Neural crest cell (in vitro differentiated cells): Measurements from ENCODE around the gene ETNK1. TPM values are rescaled to one million over a fixed set of nuclear protein-coding genes. Genes with fewer than 3 reads are reported as not detected.

ENCODE experiments used
- DNase-seq: peaks from one replicate; pipeline ENCODE4 v3.0.0; 2021; ENCODE audit warnings: low read depth, mixed read lengths, low spot score
- H3K27ac Mint-ChIP-seq: one replicate; pipeline ENCODE4 v1.8.0; 2021; ENCODE audit warnings: mild to moderate bottlenecking, mixed read lengths; ENCODE audit not compliant: unreplicated experiment
- H3K27me3 Mint-ChIP-seq: 2 replicates; pipeline ENCODE4 v1.8.0; 2021; ENCODE audit warnings: low read depth, mild to moderate bottlenecking, mixed read lengths
- H3K36me3 Mint-ChIP-seq: 2 replicates; pipeline ENCODE4 v1.8.0; 2021; ENCODE audit warnings: low read depth, mild to moderate bottlenecking, mixed read lengths
- H3K4me1 Mint-ChIP-seq: 2 replicates; pipeline ENCODE4 v1.8.0; 2021; ENCODE audit warnings: mixed read lengths
- H3K4me3 Mint-ChIP-seq: one replicate; pipeline ENCODE4 v1.8.0; 2021; ENCODE audit warnings: mild to moderate bottlenecking, mixed read lengths
- H3K9me3 Mint-ChIP-seq: 2 replicates; pipeline ENCODE4 v1.8.0; 2021; ENCODE audit warnings: mixed read lengths
- total RNA-seq: library from RNA; stranded (reverse); gene quantifications from 2 replicates; pipeline ENCODE4 v1.2.1, GENCODE V29; 2021
- TF ChIP-seq, protein P1 (sequence below): fragments of 200-600 bp; sonication (generic); conservative IDR thresholded peaks from 2 replicates; pipeline ENCODE4 v1.5.0; 2021; ENCODE audit warnings: antibody characterized with exemption, mild to moderate bottlenecking

The ETNK1 gene
- total RNA-seq, 1 donor from 2014 or later = 105 TPM

DNA sequence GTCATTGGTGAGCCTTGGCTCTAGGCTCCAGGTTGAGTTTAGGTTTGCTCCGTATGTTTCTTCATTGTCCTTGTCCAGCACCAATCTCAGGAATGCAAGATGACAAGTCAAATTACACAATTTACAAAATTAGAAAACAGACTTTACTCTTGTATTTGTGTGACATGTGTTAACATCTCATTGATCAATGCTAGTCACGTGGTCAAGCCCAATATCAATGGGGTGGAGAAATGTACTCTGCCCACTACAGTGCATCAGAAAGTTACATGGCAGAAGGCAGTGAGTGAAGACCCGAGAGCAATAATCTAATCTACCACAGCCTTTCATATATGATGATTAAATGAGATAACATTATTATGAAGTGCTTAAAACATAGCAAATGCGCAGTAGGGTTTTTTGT, 94.8 kb downstream of the ETNK1 start:
- Mint-ChIP-seq H3K27me3 (no peaks in the 10 kb centered on the region), H3K36me3 (peaks cover 3% of the 10 kb centered on the region), H3K9me3 (peaks cover 5% of the 10 kb centered on the region), H3K4me1 (peaks cover 11% of the 10 kb centered on the region), H3K4me3 (no peak overlapping the region), H3K27ac (peak overlapping the region; percentile 4)
- TF ChIP-seq, protein P1, sequence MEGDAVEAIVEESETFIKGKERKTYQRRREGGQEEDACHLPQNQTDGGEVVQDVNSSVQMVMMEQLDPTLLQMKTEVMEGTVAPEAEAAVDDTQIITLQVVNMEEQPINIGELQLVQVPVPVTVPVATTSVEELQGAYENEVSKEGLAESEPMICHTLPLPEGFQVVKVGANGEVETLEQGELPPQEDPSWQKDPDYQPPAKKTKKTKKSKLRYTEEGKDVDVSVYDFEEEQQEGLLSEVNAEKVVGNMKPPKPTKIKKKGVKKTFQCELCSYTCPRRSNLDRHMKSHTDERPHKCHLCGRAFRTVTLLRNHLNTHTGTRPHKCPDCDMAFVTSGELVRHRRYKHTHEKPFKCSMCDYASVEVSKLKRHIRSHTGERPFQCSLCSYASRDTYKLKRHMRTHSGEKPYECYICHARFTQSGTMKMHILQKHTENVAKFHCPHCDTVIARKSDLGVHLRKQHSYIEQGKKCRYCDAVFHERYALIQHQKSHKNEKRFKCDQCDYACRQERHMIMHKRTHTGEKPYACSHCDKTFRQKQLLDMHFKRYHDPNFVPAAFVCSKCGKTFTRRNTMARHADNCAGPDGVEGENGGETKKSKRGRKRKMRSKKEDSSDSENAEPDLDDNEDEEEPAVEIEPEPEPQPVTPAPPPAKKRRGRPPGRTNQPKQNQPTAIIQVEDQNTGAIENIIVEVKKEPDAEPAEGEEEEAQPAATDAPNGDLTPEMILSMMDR = no peak
- DNase-seq = no peak

DNA sequence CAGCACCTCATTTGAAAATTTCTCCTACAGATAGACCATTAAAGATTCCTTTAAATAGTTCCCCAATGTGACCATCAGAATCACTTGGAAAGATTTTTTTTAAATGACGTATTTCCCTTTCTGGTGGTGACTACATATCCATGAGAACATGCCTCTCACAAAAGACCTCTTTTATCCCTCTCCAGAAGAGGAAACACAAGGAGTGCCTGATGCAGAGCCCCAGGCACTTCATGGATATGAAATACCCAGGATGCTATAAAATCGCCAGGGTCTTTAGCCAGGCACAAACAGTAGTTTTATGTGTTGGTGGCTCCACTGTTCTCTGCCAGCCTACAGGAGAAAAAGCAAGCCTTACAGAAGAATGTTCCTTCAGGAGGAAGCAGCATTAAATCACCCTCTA, 97.1 kb downstream of the ETNK1 start:
- no peak for DNase-seq
- Mint-ChIP-seq H3K27ac (peak overlapping the region; percentile 48), H3K27me3 (no peaks in the 10 kb centered on the region), H3K9me3 (peaks cover 5% of the 10 kb centered on the region), H3K4me1 (peaks cover 11% of the 10 kb centered on the region), H3K4me3 (no peak overlapping the region), H3K36me3 (peaks cover 3% of the 10 kb centered on the region)
- TF ChIP-seq, protein P1 = no peak

DNA sequence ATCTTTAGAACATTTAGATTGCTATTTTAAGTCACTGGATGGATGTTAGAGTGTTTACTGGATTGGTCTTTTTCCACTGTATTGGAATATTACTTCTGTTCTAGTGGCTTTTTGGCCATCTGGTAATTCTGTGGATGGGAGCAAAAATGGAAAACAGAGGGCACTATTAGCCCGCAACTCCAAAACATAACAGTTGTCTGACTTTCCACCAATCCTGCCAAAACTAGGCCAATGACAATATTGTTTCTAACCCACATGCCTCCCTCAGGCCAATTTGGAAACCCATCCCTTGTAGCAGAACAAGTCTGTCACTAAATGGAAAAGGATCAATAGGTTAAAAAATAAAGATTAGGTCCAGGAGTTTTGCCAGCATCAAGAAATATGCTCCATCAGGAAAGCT, 97.8 kb downstream of the ETNK1 start:
- H3K9me3 Mint-ChIP-seq = peaks cover 5% of the 10 kb centered on the region
- peaks cover 11% of the 10 kb centered on the region for H3K4me1 Mint-ChIP-seq
- H3K4me3 Mint-ChIP-seq = no peak overlapping the region
- H3K36me3 Mint-ChIP-seq = peaks cover 3% of the 10 kb centered on the region
- no peak overlapping the region for H3K27ac Mint-ChIP-seq
- H3K27me3 Mint-ChIP-seq = no peaks in the 10 kb centered on the region
- no peak for DNase-seq
- TF ChIP-seq, protein P1 = no peak

DNA sequence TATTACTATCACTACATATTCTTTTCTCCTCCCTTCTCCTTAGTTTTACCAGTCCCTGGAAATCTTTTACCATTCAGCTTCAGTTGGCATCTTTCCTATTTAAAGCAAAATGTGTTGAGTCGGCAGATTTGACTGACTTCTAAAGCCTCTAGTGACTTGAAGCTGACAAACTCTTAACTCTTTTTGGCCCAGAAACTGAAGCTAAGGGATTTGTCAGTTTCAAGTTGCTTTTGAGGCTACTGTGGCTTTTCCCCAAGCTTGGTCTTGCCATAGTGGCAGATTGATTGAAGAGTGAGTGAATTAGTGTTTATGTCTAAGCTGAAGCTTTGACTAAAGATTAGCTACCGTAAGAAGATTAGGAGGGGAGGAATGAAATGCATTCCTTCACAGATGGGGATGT, 104.0 kb downstream of the ETNK1 start:
- Mint-ChIP-seq H3K4me1 (peaks cover 3% of the 10 kb centered on the region), H3K27me3 (no peaks in the 10 kb centered on the region), H3K36me3 (no peaks in the 10 kb centered on the region), H3K9me3 (no peaks in the 10 kb centered on the region), H3K27ac (no peak overlapping the region), H3K4me3 (no peak overlapping the region)
- DNase-seq = no peak
- TF ChIP-seq, protein P1 = no peak

DNA sequence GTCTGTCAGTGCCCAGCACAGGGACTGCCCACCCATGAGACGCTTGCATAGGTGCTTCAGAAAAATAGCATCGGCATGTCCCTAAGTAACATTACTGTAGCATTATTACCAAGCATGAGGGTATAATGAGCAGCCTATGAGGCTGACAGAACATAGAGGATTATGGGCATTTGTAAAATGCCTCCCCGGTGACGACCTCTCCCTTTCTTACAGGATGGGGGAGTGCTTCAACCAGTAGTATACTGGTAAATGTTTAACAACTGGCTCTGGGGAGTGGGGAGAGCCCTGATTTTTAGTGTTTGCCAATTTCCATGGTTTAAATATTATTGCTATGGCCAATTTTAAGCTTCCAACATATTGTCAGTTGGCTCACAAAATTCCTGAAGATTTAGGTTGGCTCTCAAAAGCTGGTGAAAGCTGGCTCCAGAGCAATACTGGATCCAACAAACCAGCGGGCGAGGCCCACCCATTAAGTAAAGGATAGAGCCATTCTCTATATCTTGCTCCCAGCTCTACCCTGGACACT, 104.5 kb downstream of the ETNK1 start:
- Mint-ChIP-seq H3K27me3 (no peaks in the 10 kb centered on the region), H3K4me3 (no peak overlapping the region), H3K27ac (no peak overlapping the region), H3K4me1 (peaks cover 3% of the 10 kb centered on the region), H3K9me3 (no peaks in the 10 kb centered on the region), H3K36me3 (no peaks in the 10 kb centered on the region)
- TF ChIP-seq, protein P1 = no peak
- DNase-seq = no peak
